HuH-7.5 (cell line): ENCODE data around the gene MYORG.
"Not testable (repeated sequence)": the region's sequence is repeated elsewhere in the genome, so short reads cannot be mapped to it uniquely, and the experiment has no call there.

Source experiments
- DNase-seq: peaks from one replicate; pipeline ENCODE4 v3.0.0; 2011; ENCODE audit warnings: low spot score

MYORG gene

DNA sequence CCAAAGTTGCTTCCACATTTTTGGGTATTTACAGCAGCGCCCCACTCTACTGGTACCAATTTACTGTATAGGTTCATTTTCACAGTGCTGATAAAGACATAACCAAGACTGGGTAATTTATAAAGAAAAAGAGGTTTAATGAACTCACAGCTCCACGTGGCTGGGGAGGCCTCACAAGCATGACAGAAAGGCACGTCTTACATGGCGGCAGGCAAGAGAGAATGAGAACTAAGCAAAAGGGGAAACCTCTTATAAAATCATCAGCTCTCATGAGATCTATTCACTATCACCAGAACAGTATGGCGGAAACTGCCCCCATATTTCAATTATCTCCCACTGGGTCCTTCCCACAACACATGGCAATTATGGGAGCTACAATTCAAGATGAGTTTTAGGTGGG is 7.9 kb downstream of the MYORG start:
- DNase-seq, result not testable (repeated sequence)

DNA sequence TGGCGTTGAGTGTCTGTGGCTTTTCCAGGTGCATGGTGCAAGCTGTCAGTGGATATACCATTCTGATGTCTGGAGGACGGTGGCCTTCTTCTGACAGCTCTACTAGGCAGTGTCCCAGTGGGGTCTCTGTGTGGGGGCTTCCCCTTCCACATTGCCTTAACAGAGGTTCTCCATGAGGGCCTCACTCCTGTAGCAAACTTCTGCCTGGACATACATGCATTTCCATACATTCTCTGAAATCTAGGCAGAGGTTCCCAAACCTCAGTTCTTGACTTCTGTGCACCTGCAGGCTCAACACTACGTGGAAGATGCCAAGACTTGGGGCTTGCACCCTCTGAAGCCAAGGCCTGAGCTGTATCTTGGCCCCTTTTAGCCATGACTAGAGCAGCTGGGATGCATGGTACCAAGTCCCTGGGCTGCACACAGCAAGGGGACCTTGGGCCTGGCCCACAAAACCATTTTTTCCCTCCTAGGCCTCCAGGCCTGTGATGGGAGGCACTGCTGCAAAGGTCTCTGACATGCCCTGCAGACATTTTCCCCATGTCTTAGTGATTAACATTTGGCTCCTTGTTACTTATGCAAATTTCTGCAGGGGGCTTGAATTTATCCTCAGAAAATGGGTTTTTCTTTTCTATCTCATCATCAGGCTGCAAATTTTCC is 8.8 kb downstream of the MYORG start:
- DNase-seq, result not testable (repeated sequence)

DNA sequence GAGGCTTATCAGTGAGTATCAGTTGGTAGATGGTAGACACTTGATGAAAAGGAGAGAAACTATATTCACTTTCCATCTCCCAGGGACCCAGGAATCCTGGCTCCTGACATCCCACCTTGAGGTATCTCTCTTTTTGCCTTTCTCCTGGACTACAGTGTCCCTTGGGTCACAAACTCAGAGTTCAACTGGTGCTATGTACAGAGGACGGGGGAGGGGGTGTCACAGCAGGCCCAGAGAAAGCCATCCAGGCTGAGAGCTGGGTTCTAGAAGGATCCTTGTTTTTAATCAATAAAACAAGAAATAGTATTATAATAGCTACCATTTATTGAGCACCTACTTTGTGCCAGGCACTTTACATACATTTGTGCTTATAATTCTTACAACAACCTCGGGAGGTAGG is 10.3 kb downstream of the MYORG start:
- DNase-seq, result no peak

DNA sequence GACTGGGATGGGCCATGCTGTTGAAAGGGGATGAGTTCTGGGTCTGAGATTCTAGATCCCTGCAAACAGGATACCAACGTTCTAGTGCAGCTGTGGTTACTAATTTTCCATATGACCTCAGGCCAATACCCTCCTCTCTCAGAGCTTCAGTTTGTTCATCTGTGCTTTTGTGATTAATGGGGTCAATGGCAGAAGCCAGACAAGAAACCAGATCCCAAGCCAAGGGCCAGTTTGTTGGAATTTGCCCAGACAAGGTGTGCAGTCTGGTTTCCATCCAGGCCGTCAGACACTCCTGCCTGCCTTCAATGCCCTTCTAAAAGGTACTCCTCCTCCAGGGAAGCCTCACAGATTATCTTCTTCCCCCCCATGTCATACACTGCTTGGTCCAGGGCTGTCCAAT is 11.4 kb downstream of the MYORG start:
- DNase-seq, result no peak

DNA sequence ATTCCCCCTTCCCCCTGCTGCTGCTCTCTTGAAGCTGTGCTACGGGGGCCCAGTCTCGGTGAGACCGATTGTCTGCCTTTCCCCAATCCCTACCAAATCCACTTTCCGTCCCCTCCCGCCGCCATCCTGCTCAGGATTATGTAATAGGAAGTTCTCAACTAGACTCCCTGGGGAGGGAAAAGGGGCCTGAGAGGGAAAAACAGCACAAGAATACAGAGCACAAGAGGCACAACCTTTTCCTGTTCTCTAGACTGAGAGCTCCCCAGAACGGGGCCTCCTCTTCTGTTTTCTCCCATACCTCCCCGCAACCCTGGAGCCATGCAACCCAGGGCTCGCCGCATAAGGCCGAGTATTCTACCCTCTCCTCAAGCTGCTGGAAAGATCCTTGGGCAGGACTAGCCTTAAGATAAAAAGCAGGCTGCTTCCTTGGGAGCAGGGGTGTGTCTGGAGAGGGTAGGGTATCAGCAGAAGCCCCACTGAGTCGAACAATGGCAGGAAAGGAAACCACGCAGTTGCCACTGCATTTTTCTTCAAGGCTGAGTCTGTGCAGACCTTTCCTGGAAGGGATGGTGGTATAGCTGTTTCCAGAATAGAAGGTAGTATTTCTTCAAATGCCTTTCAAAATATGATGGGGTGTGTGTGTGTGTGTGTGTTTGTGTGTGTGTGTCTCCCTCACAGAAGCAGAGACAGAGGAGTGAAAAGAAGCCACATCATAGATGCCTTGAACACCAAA is 12.9 kb downstream of the MYORG start:
- no peak for DNase-seq

DNA sequence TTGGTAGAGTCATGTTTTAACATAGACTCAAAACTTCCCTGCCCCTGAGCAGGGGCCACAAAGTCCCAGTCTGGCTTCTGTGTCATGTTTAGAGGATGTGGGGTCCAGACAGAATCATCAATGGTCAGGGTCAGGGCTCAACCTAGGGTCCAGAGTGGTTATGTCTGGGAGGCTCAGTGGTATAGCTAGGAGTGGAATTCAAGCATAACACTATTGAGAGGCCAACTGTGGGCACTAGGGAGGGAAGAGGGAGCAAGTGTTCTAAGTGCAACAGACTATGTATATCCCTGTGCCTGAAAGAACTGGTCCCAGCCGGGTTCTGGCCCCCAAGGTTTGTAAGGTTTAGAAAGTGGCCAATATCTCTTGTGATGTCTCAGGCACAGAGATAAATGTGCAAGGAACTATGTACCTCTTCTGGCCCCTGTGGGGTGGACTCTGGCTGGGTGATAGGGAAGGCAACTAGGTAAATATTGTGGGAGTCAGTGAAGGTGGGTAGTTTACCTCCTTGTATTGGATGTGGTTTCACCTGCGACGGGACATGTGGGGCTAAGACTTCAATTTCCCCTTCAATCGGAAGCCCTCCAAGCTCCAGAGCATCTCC is 14.0 kb downstream of the MYORG start:
- no peak for DNase-seq

DNA sequence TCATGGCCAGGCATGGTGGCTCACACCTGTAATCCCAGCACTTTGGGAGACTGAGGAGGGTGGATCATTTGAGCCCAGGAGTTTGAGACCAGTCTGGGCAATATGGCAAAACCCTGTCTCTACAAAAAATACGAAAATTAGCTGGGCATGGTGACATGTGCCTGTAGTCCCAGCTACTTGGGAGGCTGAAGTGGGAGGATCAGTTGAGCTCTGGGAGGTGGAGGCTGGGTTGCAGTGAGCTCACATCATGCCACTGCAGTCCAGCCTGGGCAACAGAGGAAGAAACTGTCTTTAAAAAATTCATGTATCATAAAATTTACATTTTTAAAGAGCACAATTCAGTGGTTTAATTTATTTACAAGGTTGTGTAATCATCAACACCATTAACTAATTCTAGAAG is 23.7 kb downstream of the MYORG start:
- not testable (repeated sequence) for DNase-seq

DNA sequence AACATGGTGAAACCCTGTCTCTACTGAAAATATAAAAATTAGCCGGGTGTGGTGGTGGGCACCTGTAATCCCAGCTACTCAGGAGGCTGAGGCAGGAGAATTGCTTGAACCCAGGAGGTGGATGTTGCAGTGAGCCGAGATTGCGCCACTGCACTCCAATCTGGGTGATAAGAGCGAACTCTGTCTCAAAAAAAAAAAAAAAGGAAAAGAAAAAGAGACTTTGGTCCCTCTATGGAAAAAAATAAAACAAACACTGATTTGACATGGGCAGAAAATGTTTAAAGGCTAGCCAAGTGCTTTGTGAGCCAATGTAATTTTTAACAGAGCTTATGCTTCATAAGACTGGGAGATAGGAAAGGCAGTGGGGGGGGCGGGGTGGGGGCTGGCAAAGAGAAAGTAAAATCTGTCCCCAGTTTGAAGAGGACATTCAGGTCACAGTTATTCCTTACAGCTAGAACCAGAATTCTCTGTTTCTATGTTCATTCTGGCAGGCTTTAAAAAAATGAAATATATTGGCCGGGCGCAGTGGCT is 24.5 kb downstream of the MYORG start:
- not testable (repeated sequence) for DNase-seq

DNA sequence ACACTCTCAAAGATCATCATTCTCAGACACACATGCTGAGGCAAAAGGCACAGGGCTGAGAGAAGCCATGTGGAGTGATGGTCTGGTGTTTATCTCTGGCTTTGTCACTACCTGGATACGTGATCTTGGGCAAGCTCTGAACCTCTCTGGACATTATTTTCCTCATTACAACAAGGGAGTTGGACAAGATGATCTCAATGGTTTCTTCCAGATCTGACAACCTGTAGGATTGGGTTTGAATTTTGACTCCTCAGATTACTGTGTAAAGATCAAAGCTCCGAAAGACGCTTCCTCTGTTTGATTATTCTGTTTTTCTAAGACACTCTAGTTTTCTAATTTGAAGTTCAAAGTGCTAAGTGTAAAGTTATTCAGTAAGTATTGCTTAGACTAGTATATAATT is 27.4 kb downstream of the MYORG start:
- DNase-seq, result no peak

DNA sequence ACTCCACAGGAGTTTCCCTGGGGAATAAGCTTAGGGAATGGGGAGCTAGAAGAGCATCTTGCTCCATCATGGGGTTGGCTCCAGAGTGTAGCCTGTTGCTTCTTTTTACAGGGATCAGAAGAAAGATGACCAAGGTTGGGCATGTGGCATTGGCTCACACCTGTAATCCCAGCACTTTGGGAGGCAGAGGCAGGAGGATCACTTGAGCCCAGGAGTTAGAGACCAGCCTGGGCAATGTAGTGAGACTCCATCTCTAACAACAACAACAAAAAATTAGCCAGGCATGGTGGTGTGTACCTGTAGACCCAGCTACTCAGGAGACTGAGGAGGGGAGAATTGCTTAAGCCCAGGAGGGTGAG is 28.9 kb downstream of the MYORG start:
- no peak for DNase-seq

DNA sequence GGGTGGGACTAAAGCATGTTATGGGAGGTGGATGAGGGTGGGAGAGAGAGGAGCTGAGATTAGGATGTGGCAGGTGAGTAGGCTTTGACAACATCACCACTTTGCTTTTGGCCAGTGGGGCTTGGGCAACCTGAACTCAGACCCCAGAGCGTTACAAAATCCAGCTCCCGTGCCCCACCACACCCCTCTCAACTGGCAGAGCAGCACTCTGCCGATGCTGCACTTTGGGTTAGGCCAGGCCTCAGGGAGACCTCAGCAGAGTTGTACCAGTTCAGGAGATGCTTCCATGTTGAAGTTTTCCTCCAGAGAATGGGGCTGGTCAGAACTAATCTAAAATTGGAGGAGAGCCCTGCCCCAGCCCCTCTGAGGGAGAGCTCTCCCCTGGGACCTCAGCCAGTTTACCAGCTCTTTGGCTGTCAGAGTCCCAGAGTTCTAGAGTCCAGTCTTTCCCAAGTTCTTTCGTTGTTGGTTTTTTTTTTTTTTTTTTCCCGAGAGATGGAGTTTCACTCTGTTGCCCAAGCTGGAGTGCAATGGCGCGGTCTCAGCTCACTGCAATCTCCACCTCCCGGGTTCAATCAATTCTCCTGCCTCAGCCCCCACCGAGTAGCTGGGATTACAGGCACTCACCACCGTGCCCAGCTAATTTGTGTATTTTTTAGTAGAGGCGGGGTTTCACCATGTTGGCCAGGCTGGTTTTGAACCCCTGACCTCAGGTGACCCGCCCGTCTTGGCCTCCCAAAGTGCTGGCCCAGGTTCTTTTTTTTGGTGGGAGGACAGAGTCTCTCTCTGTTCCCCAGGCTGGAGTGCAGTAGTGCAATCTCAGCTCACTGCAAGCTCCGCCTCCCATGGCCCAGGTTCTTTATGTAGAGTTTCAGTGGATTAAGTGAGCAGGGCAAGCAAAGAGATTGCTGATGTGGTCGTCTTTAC is 29.6 kb downstream of the MYORG start:
- DNase-seq, result no peak

DNA sequence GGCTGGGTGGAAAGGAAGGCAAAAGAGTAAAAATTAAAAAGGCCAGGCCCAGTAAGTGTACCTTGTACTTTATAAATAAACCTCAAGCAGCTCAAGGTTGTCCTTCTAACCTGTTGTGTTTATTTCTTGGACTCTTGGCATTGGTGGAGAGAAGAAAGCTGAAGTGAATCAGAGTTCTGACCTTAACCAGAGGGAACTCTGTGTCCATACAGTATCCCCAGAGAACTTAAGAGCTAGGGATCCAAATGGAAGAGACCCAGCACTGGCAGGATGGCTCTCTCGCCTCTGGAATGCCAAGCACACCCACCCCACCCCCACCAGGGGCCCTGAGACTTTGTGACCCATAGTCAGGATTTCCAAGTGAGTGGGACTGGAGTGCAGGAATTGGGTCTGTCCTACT is 33.1 kb downstream of the MYORG start:
- DNase-seq, result no peak

DNA sequence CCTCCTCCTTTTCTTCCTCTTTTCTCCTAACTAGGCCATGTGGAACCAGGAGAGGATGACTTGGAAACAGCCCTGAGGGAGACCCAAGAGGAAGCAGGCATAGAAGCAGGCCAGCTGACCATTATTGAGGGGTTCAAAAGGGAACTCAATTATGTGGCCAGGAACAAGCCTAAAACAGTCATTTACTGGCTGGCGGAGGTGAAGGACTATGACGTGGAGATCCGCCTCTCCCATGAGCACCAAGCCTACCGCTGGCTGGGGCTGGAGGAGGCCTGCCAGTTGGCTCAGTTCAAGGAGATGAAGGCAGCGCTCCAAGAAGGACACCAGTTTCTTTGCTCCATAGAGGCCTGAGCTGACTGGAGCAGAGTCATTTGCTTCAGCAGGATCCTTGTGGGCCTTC is 33.6 kb downstream of the MYORG start:
- no peak for DNase-seq

DNA sequence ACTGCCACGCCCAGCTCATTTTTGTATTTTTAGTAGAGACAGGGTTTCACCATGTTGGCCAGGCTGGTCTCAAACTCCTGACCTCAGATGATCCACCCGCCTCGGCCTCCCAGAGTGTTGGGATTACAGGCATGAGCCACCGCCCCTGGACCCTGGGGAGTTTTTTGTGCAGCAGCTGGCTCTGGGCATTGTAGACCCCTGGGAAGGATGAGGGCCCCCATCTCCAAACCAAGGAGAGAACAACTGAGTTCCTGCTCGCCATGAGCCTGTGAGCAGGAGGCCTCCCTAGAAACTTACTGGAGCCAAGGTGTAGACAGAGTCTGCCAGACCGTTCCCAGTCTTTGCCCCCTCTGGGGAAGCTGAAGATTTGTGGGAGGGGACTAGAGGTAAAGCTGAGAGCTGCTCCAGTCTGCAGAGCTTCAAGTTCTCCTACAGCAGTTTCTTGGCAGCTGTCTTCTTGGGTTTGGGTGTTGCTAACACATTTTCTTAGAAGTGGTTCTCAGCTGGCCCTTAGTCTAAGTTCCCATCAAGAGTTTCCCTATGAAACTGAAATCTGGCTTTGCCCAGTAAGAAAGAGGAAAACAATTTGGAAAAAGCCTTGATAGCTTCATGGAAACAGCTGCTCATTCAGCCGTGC is 34.9 kb downstream of the MYORG start:
- no peak for DNase-seq

DNA sequence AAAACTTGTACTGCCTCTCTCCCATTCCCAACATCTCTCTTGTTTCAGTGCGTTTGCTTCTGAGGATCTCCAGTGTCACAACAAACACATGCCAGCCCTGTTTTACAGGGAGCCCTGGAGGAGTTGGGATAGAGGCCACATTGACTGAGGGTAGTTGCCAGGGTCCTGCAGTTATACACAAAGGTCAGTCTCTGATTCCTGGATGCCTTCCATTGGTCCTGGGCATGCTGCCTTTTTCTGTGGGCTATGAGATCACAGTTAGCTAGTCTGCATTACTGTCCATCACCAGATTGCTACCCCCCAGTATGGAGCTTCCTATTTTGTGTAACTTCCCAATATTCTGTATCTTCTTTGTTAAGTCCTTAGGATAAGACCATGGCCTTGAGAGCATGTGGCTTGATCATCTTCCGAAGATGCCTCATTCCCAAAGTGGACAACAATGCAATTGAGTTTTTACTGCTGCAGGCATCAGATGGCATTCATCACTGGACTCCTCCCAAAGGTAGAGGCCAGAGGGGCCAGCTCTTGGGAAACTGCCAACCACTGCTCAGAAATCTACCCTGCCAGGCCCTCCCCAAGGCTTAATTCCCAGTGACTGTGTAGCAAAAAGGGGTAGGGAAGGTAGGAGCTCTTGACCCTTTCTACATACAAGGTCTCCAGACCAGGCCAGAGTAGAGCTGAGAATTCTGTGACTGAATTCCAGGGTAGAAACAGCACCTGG is 37.9 kb downstream of the MYORG start:
- no peak for DNase-seq

DNA sequence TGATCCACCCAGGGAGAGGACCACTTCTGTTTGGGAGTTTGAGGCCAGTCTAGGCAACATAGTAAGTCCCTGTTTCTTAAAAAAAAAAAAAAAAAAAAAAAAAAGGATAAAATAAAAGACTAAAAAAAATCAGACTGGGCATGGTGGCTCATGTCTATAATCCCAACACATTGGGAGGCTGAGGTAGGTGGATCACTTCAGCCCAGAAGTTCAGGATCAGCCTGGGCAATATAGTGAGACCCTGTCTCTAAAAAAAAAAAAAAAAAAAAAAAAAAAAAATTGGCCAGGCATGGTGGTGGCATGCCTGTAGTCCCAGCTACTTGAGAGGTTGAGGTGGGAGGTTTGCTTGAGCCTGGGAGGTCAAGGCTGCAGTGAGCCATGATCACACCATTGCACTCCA is 38.6 kb downstream of the MYORG start:
- not testable (repeated sequence) for DNase-seq

DNA sequence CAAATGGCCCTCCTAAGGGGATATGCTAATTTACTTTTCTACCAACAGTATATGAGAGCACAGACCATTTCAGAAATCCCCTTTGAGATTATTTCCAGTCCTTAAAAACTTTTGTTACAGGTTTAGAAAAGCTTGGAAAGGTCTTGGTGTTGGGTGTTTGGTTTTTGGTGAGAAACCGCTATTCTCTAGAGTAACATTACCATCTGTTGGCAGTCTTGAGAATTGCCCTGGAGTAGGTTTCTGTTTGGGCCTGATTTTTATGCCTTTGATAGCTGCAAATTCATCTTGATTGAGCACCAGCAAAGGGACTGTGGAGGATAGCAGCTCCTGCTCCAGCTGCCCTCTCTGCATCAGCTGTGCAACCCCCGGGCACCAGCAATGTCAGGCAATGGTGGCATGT is 39.3 kb downstream of the MYORG start:
- no peak for DNase-seq

DNA sequence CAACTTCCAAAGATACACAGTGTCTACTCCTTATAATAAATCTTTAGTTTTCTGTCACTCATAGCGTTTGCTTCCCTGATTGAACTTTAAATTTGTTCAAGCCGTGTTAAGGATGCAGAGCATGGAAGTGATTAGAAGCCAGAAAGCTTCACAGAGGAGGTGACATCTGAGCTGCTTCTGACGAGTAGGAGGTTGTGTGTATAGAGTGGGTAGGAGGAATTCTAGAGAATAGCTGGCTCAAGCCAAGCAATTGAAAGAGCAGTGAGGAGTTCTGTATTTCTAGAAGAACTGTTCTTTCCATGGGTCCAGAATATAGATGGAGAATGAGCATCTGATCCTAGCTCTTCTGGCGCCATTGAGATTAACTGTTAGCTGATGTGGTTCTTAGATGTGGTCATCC is 41.3 kb downstream of the MYORG start:
- DNase-seq, result no peak

DNA sequence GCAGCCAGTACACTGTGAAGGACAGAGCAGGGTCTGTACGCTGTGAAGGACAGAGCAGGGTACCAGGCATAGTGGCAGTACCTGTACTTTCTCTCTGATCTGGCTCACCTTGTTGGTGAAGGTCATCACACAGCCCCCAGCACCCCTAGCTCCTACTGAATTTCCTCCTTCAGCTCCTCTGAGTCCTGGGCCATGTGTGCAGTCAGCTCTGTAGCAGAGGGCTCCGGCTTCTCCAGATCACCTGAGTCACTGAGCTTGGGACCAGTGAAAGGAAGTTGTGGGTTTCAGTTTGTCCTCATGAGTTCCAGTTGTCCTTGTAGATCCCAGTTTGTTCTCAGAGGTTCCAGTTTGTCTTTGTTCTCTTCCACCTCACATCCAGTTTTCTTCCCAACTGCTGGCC is 41.8 kb downstream of the MYORG start:
- DNase-seq, result no peak

DNA sequence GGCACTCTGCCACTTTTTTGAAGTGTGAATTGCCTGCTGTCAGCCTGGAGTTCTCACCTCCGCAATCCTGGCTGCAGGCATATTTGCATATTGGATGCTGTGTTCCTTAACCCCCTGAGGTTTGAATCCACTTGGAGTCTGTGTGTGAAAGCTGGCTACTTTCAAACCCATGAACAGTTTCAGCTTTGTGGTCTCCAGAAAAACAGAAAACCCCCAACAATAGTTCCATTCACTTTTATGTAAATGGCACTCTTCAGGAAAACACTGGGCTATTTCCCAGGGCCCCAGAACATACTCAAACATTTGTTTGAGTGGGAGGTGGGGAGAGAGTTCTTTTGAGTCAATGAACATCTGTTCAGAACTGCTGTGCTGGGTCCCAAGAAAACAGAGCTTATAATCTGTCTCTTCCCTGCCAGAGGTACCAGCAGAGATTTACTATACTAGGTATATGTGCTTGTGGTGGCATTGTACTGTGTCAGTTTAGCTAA is 42.3 kb downstream of the MYORG start:
- no peak for DNase-seq

DNA sequence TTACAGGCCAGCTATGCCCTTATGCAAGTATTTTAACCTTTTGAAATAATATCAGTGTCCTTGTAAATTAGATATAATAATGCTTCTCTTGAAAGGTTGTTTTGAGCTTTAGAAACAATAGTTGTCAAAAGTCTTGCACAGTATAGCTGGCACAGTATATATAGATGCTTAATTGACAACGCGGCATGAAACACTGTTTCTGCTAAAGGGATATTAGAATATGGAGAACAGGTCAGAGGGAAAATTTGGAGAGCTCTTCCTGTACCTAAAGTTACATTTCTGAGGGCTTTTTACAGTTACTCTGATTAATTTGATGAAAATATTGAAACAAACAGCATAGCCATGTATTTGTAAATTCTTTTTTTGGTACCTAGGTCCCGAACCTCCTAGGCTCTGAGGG is 42.9 kb downstream of the MYORG start:
- no peak for DNase-seq
